Fibroblast of lung (primary cell): ENCODE data around the gene MMP23B.

Experiments
- CTCF ChIP-seq, 2 donors: IDR thresholded peaks in 1 of 2; conservative IDR thresholded peaks in 1 of 2; 1 replicate in 1 of 2; 2 replicates in 1 of 2; pipeline ENCODE4 v1.5.1; 2011 to 2012; ENCODE audit warnings: low read length in 2 of 2, control low read depth in 1 of 2, inconsistent platforms in 1 of 2, low read depth in 1 of 2, mild to moderate bottlenecking in 1 of 2
- EZH2 ChIP-seq: IDR thresholded peaks from 2 replicates; pipeline ENCODE4 v1.5.1; 2012; ENCODE audit warnings: low read length, control low read depth, mild to moderate bottlenecking; ENCODE audit errors: missing control alignments

GRCh38 chr1:1603671-1604373 is 28.2 kb upstream of the MMP23B start:
- TF ChIP-seq CTCF (conservative IDR thresholded peaks at IDR 0.05 in 1 of 2, IDR thresholded peaks at IDR 0.05 in 1 of 2; ENCODE audit: low read depth in 1 of 2, low read length in 2 of 2) (no peak), EZH2 (no peak)
